Left ventricle myocardium inferior (tissue), 1 donor: ENCODE measurements around the gene ING1. TPM values are rescaled to one million over a fixed set of nuclear protein-coding genes. Genes with fewer than 3 reads are reported as not detected.

ENCODE experiments used
- DNase-seq: peaks from one replicate; pipeline ENCODE4 v3.0.0-alpha.2; 2020
- H3K27ac ChIP-seq: fragments of 200-600 bp; replicated peaks from 2 replicates; pipeline ENCODE4 v1.8.0; 2021
- H3K27me3 ChIP-seq: fragments of 200-600 bp; 2 replicates; pipeline ENCODE4 v1.8.0; 2021; ENCODE audit warnings: low read depth
- H3K36me3 ChIP-seq: fragments of 200-600 bp; 2 replicates; pipeline ENCODE4 v1.8.0; 2021
- H3K4me1 ChIP-seq: fragments of 200-600 bp; 2 replicates; pipeline ENCODE4 v1.8.0; 2021
- H3K4me3 ChIP-seq: fragments of 200-600 bp; 2 replicates; pipeline ENCODE4 v1.8.0; 2021; ENCODE audit warnings: mild to moderate bottlenecking, moderate library complexity
- H3K9me3 ChIP-seq: fragments of 200-600 bp; replicated peaks from 2 replicates; pipeline ENCODE4 v1.8.0; 2021
- intact Hi-C: fragments of 100-400 bp; cut with micrococcal nuclease; formaldehyde crosslinking; loops from one replicate; pipeline ENCODE4 v1.11.0; 2022
- total RNA-seq: library from RNA; stranded (reverse); fragmentation: NEBNext Ultra II Directional; extraction: Animal tissue kit (Norgen Biotek cat#: 25700); gene quantifications from one replicate; pipeline ENCODE4 v1.2.1, GENCODE V29; 2021
- TF ChIP-seq, protein P1 (sequence below): fragments of 200-600 bp; IDR thresholded peaks from 2 replicates; pipeline ENCODE4 v1.8.0; 2021; ENCODE audit warnings: antibody characterized with exemption, mild to moderate bottlenecking, borderline replicate concordance
- donor health status: DM: no; HTN: yes; CAD: no; lungs with severe emphysema.

The ING1 gene
- total RNA-seq, 1 donor from 2014 or later, result 6.9 TPM

DNA sequence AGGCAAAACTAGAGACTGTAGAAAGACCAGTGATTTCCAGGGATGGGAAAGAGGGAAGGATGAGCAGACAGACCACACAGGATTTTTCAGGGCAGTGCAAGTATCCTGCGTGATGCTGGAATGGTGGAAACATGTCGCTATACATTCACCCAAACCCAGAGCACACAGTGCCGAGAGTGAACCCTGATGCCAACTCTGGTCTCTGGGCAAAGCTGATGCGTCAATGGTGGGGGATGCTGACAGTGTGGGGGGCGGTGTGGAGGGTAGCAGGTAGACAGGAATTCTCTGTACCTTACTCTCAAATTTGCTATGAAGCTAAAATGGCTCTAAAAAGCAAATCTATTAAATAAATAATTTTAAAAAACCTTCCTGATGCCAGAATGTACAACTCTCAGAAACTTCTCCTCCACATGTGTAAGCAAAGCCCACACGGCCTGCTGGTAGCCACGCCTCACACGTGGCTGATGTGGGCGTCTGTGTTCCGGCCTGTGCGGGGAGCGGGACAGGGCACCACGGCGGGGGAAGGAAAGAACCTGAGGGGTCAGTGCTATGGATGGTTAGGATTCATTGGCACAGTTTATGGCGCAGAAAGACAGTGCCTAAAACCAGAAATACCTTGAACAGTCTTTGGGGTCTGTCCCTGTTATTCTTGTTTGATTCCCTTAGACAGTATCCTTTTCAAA lies 31.5 kb upstream of the ING1 start:
- no peak for DNase-seq
- H3K4me1 ChIP-seq, result no peaks in the 10 kb centered on the region
- H3K9me3 ChIP-seq, result no peaks in the 10 kb centered on the region
- H3K27ac ChIP-seq, result no peak overlapping the region
- H3K36me3 ChIP-seq, result peaks cover 73% of the 10 kb centered on the region
- no peaks in the 10 kb centered on the region for H3K27me3 ChIP-seq
- TF ChIP-seq, protein P1, sequence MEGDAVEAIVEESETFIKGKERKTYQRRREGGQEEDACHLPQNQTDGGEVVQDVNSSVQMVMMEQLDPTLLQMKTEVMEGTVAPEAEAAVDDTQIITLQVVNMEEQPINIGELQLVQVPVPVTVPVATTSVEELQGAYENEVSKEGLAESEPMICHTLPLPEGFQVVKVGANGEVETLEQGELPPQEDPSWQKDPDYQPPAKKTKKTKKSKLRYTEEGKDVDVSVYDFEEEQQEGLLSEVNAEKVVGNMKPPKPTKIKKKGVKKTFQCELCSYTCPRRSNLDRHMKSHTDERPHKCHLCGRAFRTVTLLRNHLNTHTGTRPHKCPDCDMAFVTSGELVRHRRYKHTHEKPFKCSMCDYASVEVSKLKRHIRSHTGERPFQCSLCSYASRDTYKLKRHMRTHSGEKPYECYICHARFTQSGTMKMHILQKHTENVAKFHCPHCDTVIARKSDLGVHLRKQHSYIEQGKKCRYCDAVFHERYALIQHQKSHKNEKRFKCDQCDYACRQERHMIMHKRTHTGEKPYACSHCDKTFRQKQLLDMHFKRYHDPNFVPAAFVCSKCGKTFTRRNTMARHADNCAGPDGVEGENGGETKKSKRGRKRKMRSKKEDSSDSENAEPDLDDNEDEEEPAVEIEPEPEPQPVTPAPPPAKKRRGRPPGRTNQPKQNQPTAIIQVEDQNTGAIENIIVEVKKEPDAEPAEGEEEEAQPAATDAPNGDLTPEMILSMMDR, result no peak
- intact Hi-C loops, result no loop called here
- H3K4me3 ChIP-seq, result no peak overlapping the region

DNA sequence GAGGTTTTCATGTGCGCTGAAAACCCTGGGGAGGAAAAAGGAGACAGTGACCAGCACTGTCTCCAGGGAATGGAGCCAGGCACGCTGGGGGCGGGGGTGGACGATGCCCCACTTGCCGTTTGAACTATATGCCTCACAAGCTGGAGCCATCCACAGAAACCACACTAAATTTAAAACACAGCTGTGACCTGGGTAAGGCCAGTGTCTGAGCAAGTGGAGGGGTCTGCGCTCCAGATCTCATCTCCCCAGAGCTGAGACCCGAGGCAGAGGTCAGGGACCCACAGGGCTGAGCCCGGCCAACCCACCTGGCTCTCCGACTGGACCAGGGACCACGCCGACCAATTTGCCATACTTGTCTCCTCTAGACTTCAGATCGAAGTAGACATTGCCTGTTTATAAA lies 30.8 kb upstream of the ING1 start:
- DNase-seq, result no peak
- Histone ChIP-seq H3K27ac (no peak overlapping the region), H3K36me3 (peaks cover 79% of the 10 kb centered on the region), H3K9me3 (no peaks in the 10 kb centered on the region), H3K4me3 (no peak overlapping the region), H3K27me3 (no peaks in the 10 kb centered on the region), H3K4me1 (no peaks in the 10 kb centered on the region)
- TF ChIP-seq, protein P1, result no peak
- intact Hi-C loops, result no loop called here

DNA sequence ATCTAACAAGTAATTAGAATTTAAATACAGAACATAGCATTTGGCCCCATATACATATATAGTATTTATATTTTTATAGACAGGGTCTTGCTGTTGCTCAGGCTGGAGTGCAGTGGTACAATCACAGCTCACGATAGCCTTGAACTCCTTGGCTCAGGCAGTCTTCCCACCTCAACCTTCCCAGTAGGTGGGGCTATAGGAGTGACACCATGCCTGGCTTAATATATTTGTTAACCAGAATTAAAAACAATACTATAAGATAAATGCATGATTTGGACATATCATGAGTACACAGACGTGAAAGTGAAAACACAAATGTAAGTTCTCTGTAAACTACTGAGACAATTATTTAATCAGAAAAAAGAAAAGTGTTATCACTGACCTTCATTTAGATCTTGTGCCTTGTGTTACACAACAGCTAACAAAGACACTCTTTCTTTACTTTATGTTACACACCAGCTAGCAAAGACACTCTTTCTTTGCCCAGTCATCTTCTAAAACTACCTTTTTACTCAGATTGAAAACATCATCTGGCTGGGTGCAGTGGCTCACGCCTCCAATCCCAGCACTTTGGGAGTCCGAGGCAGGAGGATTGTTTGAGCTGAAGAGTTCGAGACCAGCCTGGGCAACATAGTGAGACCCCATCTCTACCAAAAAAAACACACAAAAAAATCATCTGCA lies 30.2 kb upstream of the ING1 start:
- Histone ChIP-seq H3K4me1 (no peaks in the 10 kb centered on the region), H3K9me3 (no peaks in the 10 kb centered on the region), H3K4me3 (no peak overlapping the region), H3K27ac (no peak overlapping the region), H3K36me3 (peaks cover 77% of the 10 kb centered on the region), H3K27me3 (no peaks in the 10 kb centered on the region)
- DNase-seq, result no peak
- intact Hi-C loops, result no loop called here
- TF ChIP-seq, protein P1, result peak; percentile 37

DNA sequence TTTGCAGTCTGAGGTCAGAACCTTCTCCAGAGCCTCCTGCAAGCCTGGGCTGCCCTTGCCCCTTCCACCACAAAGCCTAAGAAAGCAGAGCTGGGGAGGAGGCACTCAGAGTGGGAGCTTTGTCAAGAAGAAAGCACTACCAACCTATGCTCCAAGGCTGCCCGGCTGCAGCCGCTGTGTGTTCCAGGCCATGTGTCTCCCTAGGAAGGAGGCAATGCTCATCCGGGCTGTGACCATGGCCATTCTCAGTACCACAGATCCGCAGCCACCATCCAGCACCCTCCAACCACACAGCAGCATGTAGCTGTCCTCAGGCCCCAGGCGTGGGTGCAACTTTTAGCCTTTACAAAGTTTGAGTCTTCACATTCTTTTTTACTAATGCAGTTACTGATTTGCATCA lies 29.6 kb upstream of the ING1 start:
- no peak for DNase-seq
- TF ChIP-seq, protein P1, result no peak
- peaks cover 71% of the 10 kb centered on the region for H3K36me3 ChIP-seq
- H3K27me3 ChIP-seq, result no peaks in the 10 kb centered on the region
- intact Hi-C loops, result no loop called here
- H3K27ac ChIP-seq, result no peak overlapping the region
- no peaks in the 10 kb centered on the region for H3K4me1 ChIP-seq
- H3K4me3 ChIP-seq, result no peak overlapping the region
- no peaks in the 10 kb centered on the region for H3K9me3 ChIP-seq

DNA sequence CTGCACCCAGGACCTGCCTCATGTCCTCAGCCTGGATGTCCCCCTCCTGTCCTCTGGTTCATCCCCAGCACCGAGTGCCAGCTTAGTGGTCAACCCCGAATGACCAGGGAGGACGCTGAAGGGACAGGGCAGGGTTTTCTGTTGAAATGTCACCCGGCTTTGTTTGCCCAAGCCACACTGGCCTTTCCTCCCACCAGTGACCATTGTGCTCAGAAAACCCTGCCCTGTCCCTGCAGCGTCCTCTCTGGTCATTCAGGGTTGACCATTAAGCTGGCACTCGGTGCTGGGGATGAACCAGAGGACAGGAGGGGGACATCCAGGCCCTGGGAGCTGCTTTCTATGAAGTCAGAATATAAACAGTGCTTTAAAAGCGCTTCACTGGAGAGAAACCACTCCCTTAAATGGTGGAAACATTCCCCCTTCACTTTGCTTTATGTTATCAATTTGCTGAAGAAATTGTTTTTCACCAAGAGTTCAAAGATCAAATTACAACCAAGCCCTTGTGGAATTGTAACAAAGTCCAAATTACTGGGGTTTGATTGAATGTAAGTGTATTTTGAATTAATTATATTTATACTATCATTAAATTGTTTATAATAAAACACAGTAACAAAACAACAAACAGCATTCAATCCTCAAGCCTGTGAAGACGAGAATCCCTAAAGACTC lies 29.0 kb upstream of the ING1 start:
- TF ChIP-seq, protein P1, result no peak
- no peaks in the 10 kb centered on the region for H3K9me3 ChIP-seq
- peaks cover 69% of the 10 kb centered on the region for H3K36me3 ChIP-seq
- H3K27ac ChIP-seq, result no peak overlapping the region
- no peak overlapping the region for H3K4me3 ChIP-seq
- no peaks in the 10 kb centered on the region for H3K4me1 ChIP-seq
- no peak for DNase-seq
- intact Hi-C loops, result no loop called here
- H3K27me3 ChIP-seq, result no peaks in the 10 kb centered on the region
